ENCODE results near the gene IL1RN. TPM values are rescaled to one million over a fixed set of nuclear protein-coding genes. Genes with fewer than 3 reads are reported as not detected.

The IL1RN gene
- total RNA-seq, 1 experiment from 2014 or later: not detected

DNA sequence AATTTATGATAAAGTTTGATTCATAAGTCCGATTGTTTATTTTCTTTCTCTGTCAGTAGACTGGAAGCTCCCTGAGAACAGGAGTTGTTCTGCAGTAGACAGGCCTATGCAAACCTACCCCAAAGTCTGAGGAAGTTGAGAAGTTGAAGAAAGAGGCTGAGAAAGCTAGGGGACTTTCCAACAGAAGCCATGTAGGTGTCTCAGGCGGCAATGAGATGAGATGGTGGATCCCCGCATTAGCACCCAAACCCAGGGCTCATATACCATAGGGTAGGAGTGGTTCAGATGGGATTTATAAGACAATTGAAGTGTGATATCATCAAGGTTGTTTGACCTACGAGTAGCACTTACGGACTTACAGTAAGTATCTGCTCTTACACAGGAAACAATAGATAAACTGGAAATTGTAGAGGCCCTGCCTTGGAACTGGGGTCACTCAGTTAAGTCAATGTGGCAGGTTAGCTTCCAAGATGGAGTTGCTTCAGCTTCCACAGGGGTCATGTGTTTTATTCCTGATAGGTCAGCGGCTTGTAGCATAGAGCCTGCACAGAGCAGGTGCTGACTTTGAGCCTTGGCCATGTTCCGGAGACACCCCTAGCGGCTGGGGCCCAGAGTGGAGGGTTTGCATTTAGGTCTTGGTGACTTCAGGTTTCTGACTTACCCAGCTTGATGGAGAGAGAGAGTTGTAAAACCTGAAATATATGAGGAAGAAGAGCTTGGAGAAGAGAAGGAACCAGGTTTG is 44.1 kb downstream of the IL1RN start:
- no peak overlapping the region for H3K4me3 ChIP-seq (ENCODE audit: low read depth in 2 of 2, low read length in 2 of 2)
- in situ Hi-C loops (cut with HindIII; ENCODE audit: low pct_unique_long_range_greater_than_20kb, low sequenced_read_pairs): no loop called here
- POLR2A ChIA-PET: no interaction called here
- no peaks in the 10 kb centered on the region for H3K36me3 ChIP-seq (ENCODE audit: control insufficient read depth, insufficient read depth, low read length)
- no peaks in the 10 kb centered on the region for H3K4me1 ChIP-seq (ENCODE audit: control insufficient read depth, insufficient read depth, low read length)
- intact Hi-C loops (cut with micrococcal nuclease; ENCODE audit: unreplicated experiment): no loop called here
- ATAC-seq: no peak
- H3K9me3 ChIP-seq (ENCODE audit: control insufficient read depth, insufficient read depth, low read depth, low read length): no peaks in the 10 kb centered on the region
- H3K27me3 ChIP-seq (ENCODE audit: control insufficient read depth, insufficient read depth, low read length): no peaks in the 10 kb centered on the region
- no peak overlapping the region for H3K27ac ChIP-seq (ENCODE audit: low read length)
- no peak for DNase-seq (ENCODE audit: low read depth, low spot score)
- TF ChIP-seq SIN3A (IDR thresholded peaks at IDR 0.05; ENCODE audit: borderline replicate concordance, insufficient read depth, low read depth, low read length): no peak
- CTCF ChIA-PET: interaction anchor here (1.1 kb wide), 1 partner anchor 33 kb away, joined by 6 read pairs; no protein-coding TSS in a partner anchor
- BruUV-seq (replicated peaks): no TSS peak

DNA sequence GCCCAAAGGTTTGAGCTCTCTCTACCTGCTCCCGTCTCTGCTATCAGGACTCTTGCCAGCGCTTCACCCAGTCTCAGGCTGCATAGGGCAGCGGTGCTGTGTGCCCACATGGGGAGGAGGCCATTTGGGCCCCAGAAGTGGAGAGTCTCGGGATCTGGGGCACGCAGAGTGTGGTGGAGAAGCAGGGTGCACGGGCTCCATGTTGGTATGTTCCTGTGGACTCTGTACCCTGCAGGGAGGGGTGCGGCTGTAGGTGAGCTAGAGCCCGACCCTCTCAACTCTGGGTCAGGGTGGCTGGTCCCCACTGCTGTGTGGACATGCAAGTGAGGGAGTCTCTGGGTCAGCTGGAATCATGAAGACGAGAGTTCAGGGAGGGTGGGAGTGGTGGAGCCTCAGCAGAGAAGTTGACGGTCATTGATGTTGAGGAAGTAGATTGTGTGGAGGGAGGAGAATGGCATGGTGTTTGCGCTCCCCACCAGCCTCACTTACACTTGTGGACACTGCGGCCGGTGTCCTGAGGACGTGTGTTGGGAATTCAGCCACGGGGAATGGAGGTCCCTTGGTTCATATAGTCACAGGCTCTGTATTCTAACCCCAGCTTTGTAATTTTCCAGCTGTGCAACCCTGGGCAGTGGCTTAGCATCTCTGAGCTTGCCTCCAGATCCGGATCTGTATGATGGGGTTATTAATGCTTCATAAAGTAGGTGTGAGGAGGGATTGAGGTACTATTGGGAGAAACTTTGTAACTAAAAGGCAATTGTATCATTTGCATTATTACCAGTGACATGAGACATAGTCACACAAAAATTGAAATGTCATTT is 45.5 kb downstream of the IL1RN start:
- Histone ChIP-seq H3K4me1 (ENCODE audit: control insufficient read depth, insufficient read depth, low read length) (no peaks in the 10 kb centered on the region), H3K27ac (ENCODE audit: low read length) (no peak overlapping the region), H3K36me3 (ENCODE audit: control insufficient read depth, insufficient read depth, low read length) (no peaks in the 10 kb centered on the region), H3K27me3 (ENCODE audit: control insufficient read depth, insufficient read depth, low read length) (no peaks in the 10 kb centered on the region), H3K9me3 (ENCODE audit: control insufficient read depth, insufficient read depth, low read depth, low read length) (no peaks in the 10 kb centered on the region), H3K4me3 (ENCODE audit: low read depth in 2 of 2, low read length in 2 of 2) (no peak overlapping the region)
- intact Hi-C loops (cut with micrococcal nuclease; ENCODE audit: unreplicated experiment): no loop called here
- no TSS peak for BruUV-seq (replicated peaks)
- TF ChIP-seq POLR2AphosphoS5 (IDR thresholded peaks at IDR 0.05; ENCODE audit: low read depth, low read length) (no peak), TCF7L2 (IDR thresholded peaks at IDR 0.05; ENCODE audit: low read depth, low read length) (no peak), SIN3A (IDR thresholded peaks at IDR 0.05; ENCODE audit: borderline replicate concordance, insufficient read depth, low read depth, low read length) (no peak)
- TF ChIP-seq, protein P1, sequence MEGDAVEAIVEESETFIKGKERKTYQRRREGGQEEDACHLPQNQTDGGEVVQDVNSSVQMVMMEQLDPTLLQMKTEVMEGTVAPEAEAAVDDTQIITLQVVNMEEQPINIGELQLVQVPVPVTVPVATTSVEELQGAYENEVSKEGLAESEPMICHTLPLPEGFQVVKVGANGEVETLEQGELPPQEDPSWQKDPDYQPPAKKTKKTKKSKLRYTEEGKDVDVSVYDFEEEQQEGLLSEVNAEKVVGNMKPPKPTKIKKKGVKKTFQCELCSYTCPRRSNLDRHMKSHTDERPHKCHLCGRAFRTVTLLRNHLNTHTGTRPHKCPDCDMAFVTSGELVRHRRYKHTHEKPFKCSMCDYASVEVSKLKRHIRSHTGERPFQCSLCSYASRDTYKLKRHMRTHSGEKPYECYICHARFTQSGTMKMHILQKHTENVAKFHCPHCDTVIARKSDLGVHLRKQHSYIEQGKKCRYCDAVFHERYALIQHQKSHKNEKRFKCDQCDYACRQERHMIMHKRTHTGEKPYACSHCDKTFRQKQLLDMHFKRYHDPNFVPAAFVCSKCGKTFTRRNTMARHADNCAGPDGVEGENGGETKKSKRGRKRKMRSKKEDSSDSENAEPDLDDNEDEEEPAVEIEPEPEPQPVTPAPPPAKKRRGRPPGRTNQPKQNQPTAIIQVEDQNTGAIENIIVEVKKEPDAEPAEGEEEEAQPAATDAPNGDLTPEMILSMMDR (IDR thresholded peaks at IDR 0.05): no peak
- TF ChIP-seq, protein P2, sequence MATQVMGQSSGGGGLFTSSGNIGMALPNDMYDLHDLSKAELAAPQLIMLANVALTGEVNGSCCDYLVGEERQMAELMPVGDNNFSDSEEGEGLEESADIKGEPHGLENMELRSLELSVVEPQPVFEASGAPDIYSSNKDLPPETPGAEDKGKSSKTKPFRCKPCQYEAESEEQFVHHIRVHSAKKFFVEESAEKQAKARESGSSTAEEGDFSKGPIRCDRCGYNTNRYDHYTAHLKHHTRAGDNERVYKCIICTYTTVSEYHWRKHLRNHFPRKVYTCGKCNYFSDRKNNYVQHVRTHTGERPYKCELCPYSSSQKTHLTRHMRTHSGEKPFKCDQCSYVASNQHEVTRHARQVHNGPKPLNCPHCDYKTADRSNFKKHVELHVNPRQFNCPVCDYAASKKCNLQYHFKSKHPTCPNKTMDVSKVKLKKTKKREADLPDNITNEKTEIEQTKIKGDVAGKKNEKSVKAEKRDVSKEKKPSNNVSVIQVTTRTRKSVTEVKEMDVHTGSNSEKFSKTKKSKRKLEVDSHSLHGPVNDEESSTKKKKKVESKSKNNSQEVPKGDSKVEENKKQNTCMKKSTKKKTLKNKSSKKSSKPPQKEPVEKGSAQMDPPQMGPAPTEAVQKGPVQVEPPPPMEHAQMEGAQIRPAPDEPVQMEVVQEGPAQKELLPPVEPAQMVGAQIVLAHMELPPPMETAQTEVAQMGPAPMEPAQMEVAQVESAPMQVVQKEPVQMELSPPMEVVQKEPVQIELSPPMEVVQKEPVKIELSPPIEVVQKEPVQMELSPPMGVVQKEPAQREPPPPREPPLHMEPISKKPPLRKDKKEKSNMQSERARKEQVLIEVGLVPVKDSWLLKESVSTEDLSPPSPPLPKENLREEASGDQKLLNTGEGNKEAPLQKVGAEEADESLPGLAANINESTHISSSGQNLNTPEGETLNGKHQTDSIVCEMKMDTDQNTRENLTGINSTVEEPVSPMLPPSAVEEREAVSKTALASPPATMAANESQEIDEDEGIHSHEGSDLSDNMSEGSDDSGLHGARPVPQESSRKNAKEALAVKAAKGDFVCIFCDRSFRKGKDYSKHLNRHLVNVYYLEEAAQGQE (IDR thresholded peaks at IDR 0.05; ENCODE audit: insufficient read depth in 1 of 2, low read depth in 2 of 2, low read length in 1 of 2): no peak
- ChIA-PET POLR2A (no interaction called here), CTCF (interaction anchor here (1.1 kb wide), 1 partner anchor 35 kb away, joined by 6 read pairs; no protein-coding TSS in a partner anchor)
- ATAC-seq: no peak
- in situ Hi-C loops (cut with HindIII; ENCODE audit: low pct_unique_long_range_greater_than_20kb, low sequenced_read_pairs): no loop called here
- no peak for DNase-seq (ENCODE audit: low read depth, low spot score)
